A549 (cell line): ENCODE results near the gene CYP19A1. TPM values are rescaled to one million over a fixed set of nuclear protein-coding genes. Genes with fewer than 3 reads are reported as not detected.

Source experiments
- ATAC-seq, 2 experiments: fragments of 200-7000 bp in 1 of 2; fragments of >200 bp in 1 of 2; cut with Nextera tagmentation in 1 of 2; cut with Tn5 transposase in 1 of 2; 3 replicates each; pipeline versions ENCODE4 v1.8.0 to v1.9.1; 2018 to 2020; ENCODE audit warnings: mild to moderate bottlenecking in 1 of 2, moderate library complexity in 1 of 2
- CTCF ChIA-PET: fragments of 300-600 bp; sonication (Branson Sonifier 250); formaldehyde crosslinking; extraction: SDS; loops from one replicate; lab custom pipeline; 2021; ENCODE audit warnings: antibody characterized with exemption, inconsistent platforms; lab: Yijun Ruan, JAX
- POLR2A ChIA-PET: fragments of 350-600 bp; formaldehyde crosslinking; extraction: SDS; loops from one replicate; lab custom pipeline; 2021; ENCODE audit warnings: antibody characterized with exemption, inconsistent platforms; lab: Yijun Ruan, JAX
- DNase-seq, 2 experiments: peaks; one replicate each; pipeline versions ENCODE4 v3.0.0 to v3.0.0-alpha.2; 2011 to 2016; ENCODE audit warnings: low read depth in 1 of 2, low spot score in 1 of 2
- FAIRE-seq: peaks from 2 replicates; lab custom pipeline; 2011; peaks lifted over from hg19 to GRCh38; lab: Jason Lieb, UNC
- H3K27ac ChIP-seq, 2 experiments: fragments of >200 bp; sonication (Bioruptor Twin); formaldehyde crosslinking; 3 replicates each; pipeline ENCODE4 v1.5.1; 2016 to 2017
- H3K4me1 ChIP-seq: fragments of >200 bp; sonication (Bioruptor Twin); formaldehyde crosslinking; 3 replicates; pipeline ENCODE4 v1.6.1; 2016
- H3K4me2 ChIP-seq: fragments of >200 bp; sonication (Bioruptor Twin); formaldehyde crosslinking; 3 replicates; pipeline ENCODE4 v1.6.1; 2016
- H3K4me3 ChIP-seq: fragments of >200 bp; sonication (Bioruptor Twin); formaldehyde crosslinking; 3 replicates; pipeline ENCODE4 v1.5.1; 2016
- H3K9me3 ChIP-seq: fragments of >200 bp; sonication (Bioruptor Twin); formaldehyde crosslinking; 3 replicates; pipeline ENCODE4 v1.6.1; 2016
- BHLHE40 ChIP-seq: IDR thresholded peaks from 2 replicates; pipeline ENCODE4 v1.6.1; 2012; ENCODE audit warnings: low read depth, low read length, inconsistent platforms
- CBX8 ChIP-seq: fragments of 200-600 bp; sonication (generic); IDR thresholded peaks from 2 replicates; pipeline ENCODE4 v1.6.1; 2016
- CHD2 ChIP-seq: fragments of 150-350 bp; IDR thresholded peaks from 2 replicates; pipeline ENCODE4 v1.6.1; 2014; ENCODE audit warnings: low read length; ENCODE audit not compliant: partially characterized antibody
- EHMT2 ChIP-seq: fragments of 200-600 bp; sonication (generic); IDR thresholded peaks from 2 replicates; pipeline ENCODE4 v1.6.1; 2016; ENCODE audit warnings: antibody characterized with exemption, low read depth, mild to moderate bottlenecking, moderate library complexity
- EP300 ChIP-seq, 2 experiments: fragments of >200 bp; sonication (Bioruptor Twin); formaldehyde crosslinking; IDR thresholded peaks; 2 replicates in 1 of 2; 3 replicates in 1 of 2; pipeline ENCODE4 v1.6.1; 2016 to 2017
- ESRRA ChIP-seq: fragments of 150-350 bp; IDR thresholded peaks from 2 replicates; pipeline ENCODE4 v1.6.1; 2014; ENCODE audit warnings: mild to moderate bottlenecking, low read length, borderline replicate concordance
- FOXS1 ChIP-seq: fragments of 250-450 bp; sonication (Bioruptor Pico); IDR thresholded peaks from 2 replicates; pipeline ENCODE4 v1.5.0; 2020; ENCODE audit warnings: mild to moderate bottlenecking, moderate library complexity
- GATA3 ChIP-seq: IDR thresholded peaks from 2 replicates; pipeline ENCODE4 v1.6.1; 2012; ENCODE audit warnings: borderline replicate concordance
- HDAC2 ChIP-seq: fragments of 200-600 bp; sonication (generic); IDR thresholded peaks from 2 replicates; pipeline ENCODE4 v1.6.1; 2016
- HEYL ChIP-seq: fragments of 250-450 bp; sonication (Bioruptor Pico); IDR thresholded peaks from 2 replicates; pipeline ENCODE4 v1.8.0; 2021; ENCODE audit warnings: mild to moderate bottlenecking, moderate library complexity
- HOXA7 ChIP-seq: fragments of 250-450 bp; sonication (Bioruptor Pico); IDR thresholded peaks from 2 replicates; pipeline ENCODE4 v1.5.0; 2020; ENCODE audit warnings: mild to moderate bottlenecking, moderate library complexity
- HOXB13 ChIP-seq: fragments of 250-450 bp; sonication (Bioruptor Pico); IDR thresholded peaks from 2 replicates; pipeline ENCODE4 v1.5.0; 2020; ENCODE audit warnings: low read depth, mild to moderate bottlenecking, moderate library complexity
- KDM1A ChIP-seq: fragments of 200-600 bp; sonication (generic); IDR thresholded peaks from 2 replicates; pipeline ENCODE4 v1.6.1; 2016; ENCODE audit warnings: low read depth, mild to moderate bottlenecking
- NR3C1 ChIP-seq: fragments of >200 bp; sonication (Bioruptor Twin); formaldehyde crosslinking; IDR thresholded peaks from 3 replicates; pipeline ENCODE4 v1.6.1; 2017
- POLR2A ChIP-seq: IDR thresholded peaks from 2 replicates; pipeline ENCODE4 v1.6.1; 2012; ENCODE audit warnings: mild to moderate bottlenecking, low read length
- POLR2AphosphoS2 ChIP-seq: conservative IDR thresholded peaks from 2 replicates; pipeline ENCODE4 v1.6.1; 2012; ENCODE audit warnings: low read length, improper control_type of control experiment, inconsistent platforms
- RARB ChIP-seq: fragments of 250-450 bp; sonication (Bioruptor Pico); IDR thresholded peaks from 2 replicates; pipeline ENCODE4 v1.8.0; 2021; ENCODE audit warnings: mild to moderate bottlenecking, moderate library complexity
- RCOR1 ChIP-seq: fragments of 150-350 bp; IDR thresholded peaks from 2 replicates; pipeline ENCODE4 v1.6.1; 2014; ENCODE audit warnings: antibody characterized with exemption, low read length, low read depth
- RNF2 ChIP-seq: fragments of 200-600 bp; sonication (generic); IDR thresholded peaks from 2 replicates; pipeline ENCODE4 v1.6.1; 2016; ENCODE audit warnings: low read depth, mild to moderate bottlenecking, antibody characterized with exemption, moderate library complexity, borderline replicate concordance
- TFCP2L1 ChIP-seq: fragments of 250-450 bp; sonication (Bioruptor Pico); IDR thresholded peaks from 2 replicates; pipeline ENCODE4 v1.5.0; 2021; ENCODE audit warnings: mild to moderate bottlenecking
- TP53 ChIP-seq: fragments of 250-450 bp; sonication (Bioruptor Pico); IDR thresholded peaks from 2 replicates; pipeline ENCODE4 v1.5.0; 2021; ENCODE audit warnings: mild to moderate bottlenecking, moderate library complexity
- ZC3H11A ChIP-seq: fragments of 450-650 bp; IDR thresholded peaks from 2 replicates; pipeline ENCODE4 v1.6.1; 2014; ENCODE audit warnings: antibody characterized with exemption, mild to moderate bottlenecking
- ZNF302 ChIP-seq: fragments of 250-450 bp; sonication (Bioruptor Pico); IDR thresholded peaks from 2 replicates; pipeline ENCODE4 v1.9.0; 2021; ENCODE audit warnings: inconsistent platforms, mild to moderate bottlenecking, moderate library complexity
- ZSCAN20 ChIP-seq: fragments of 250-450 bp; sonication (Bioruptor Pico); IDR thresholded peaks from 2 replicates; pipeline ENCODE4 v1.8.0; 2022; ENCODE audit warnings: mild to moderate bottlenecking, moderate library complexity
- WGBS: methylation state at CpG from one replicate; pipeline ENCODE4 v1.1.6; 2017; ENCODE audit errors: missing lambda C conversion rate; 5-methylcytosine and 5-hydroxymethylcytosine counted together
- polyA plus RNA-seq, 4 experiments: library from polyadenylated mRNA; depleted of rRNA in 3 of 4; stranded (reverse); fragments of >200 nt; fragmentation: RNase III in 1 of 4; extraction: RNeasy Plus Mini Kit Qiagen cat#74134 plus additional on column Dnase treatment in 1 of 4; gene quantifications; 2 replicates in 3 of 4; 3 replicates in 1 of 4; pipeline ENCODE4 v1.2.3, GENCODE V29; 2011 to 2017
- TF ChIP-seq, protein P1 (sequence below): fragments of 200-600 bp; sonication (generic); IDR thresholded peaks from 2 replicates; pipeline ENCODE4 v1.6.1; 2016; ENCODE audit warnings: antibody characterized with exemption, mild to moderate bottlenecking, moderate library complexity
- TF ChIP-seq, protein P2 (sequence below): IDR thresholded peaks from 2 replicates; pipeline ENCODE4 v1.6.1; 2012
- TF ChIP-seq, protein P3 (sequence below): fragments of 250-450 bp; sonication (Bioruptor Pico); IDR thresholded peaks from 2 replicates; pipeline ENCODE4 v1.5.0; 2020; ENCODE audit warnings: low read depth, mild to moderate bottlenecking, moderate library complexity
- TF ChIP-seq, protein P4 (sequence below): fragments of >200 bp; sonication (Bioruptor Twin); formaldehyde crosslinking; IDR thresholded peaks from 3 replicates; pipeline ENCODE4 v1.5.1; 2016

CYP19A1 gene
- polyA plus RNA-seq, 2 of the 4 experiments (the other 2 are of a cell fraction): 0.36 TPM; not detected in 1

DNA sequence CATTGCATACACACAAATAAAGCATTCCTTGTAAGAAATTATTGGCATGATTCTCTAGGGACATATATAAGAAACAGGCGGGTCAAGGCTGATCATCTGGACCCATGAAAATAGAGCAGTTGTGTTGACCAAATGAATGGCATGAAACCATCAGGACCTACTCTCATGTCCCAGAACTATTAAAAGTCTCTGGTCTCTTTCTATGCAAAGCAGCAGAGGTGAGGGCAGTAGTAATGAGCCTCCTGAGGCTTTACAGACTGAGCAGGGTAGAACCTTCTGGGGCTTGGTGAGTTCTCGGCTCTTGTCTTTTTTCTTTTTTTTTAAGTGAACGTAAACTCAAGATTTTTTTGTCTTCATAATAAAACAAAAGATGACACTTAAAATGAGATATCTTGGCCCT, 12.3 kb upstream of the CYP19A1 start:
- CTCF ChIA-PET: interaction anchor here (0.5 to 1.5 kb wide), 7 partner anchors 20 to 300 kb away, joined by 3 to 6 read pairs (median 3); no protein-coding TSS in a partner anchor
- no peak for FAIRE-seq

GRCh38 chr15:51349156-51349844, 10.9 kb upstream of the CYP19A1 start:
- WGBS: 48% methylated on average over 4 of the region's 4 CpGs
- DNase-seq: no peak
- CTCF ChIA-PET: interaction anchor here (1.1 to 1.2 kb wide), 3 partner anchors 9 to 66 kb away, joined by 3 read pairs; no protein-coding TSS in a partner anchor
- Histone ChIP-seq H3K4me3 (no peak overlapping the region), H3K4me1 (no peaks in the 10 kb centered on the region)
- no peak for TF ChIP-seq ESRRA
- TF ChIP-seq, protein P1, sequence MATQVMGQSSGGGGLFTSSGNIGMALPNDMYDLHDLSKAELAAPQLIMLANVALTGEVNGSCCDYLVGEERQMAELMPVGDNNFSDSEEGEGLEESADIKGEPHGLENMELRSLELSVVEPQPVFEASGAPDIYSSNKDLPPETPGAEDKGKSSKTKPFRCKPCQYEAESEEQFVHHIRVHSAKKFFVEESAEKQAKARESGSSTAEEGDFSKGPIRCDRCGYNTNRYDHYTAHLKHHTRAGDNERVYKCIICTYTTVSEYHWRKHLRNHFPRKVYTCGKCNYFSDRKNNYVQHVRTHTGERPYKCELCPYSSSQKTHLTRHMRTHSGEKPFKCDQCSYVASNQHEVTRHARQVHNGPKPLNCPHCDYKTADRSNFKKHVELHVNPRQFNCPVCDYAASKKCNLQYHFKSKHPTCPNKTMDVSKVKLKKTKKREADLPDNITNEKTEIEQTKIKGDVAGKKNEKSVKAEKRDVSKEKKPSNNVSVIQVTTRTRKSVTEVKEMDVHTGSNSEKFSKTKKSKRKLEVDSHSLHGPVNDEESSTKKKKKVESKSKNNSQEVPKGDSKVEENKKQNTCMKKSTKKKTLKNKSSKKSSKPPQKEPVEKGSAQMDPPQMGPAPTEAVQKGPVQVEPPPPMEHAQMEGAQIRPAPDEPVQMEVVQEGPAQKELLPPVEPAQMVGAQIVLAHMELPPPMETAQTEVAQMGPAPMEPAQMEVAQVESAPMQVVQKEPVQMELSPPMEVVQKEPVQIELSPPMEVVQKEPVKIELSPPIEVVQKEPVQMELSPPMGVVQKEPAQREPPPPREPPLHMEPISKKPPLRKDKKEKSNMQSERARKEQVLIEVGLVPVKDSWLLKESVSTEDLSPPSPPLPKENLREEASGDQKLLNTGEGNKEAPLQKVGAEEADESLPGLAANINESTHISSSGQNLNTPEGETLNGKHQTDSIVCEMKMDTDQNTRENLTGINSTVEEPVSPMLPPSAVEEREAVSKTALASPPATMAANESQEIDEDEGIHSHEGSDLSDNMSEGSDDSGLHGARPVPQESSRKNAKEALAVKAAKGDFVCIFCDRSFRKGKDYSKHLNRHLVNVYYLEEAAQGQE: no peak
- TF ChIP-seq, all 56 proteins: peak for 0
- peak in 1 of 2 experiments; percentile 33; a peak in 2 of 6 replicates for ATAC-seq
- POLR2A ChIA-PET: no interaction called here
- no peak overlapping the region for H3K4me2 ChIP-seq
- no peak for FAIRE-seq
- no peaks in the 10 kb centered on the region for H3K9me3 ChIP-seq
- H3K27ac ChIP-seq: no peak overlapping the region

More for the DNA sequence above, 12.3 kb upstream of the CYP19A1 start:
- no peak overlapping the region for H3K4me3 ChIP-seq
- no peak for DNase-seq
- POLR2A ChIA-PET: no interaction called here
- no peak overlapping the region for H3K27ac ChIP-seq
- ATAC-seq: no peak
- H3K4me1 ChIP-seq: no peaks in the 10 kb centered on the region
- H3K4me2 ChIP-seq: no peak overlapping the region
- no peaks in the 10 kb centered on the region for H3K9me3 ChIP-seq
- no peak for TF ChIP-seq POLR2A
- TF ChIP-seq POLR2AphosphoS2: no peak
- no peak for TF ChIP-seq CBX8
- TF ChIP-seq, protein P2, sequence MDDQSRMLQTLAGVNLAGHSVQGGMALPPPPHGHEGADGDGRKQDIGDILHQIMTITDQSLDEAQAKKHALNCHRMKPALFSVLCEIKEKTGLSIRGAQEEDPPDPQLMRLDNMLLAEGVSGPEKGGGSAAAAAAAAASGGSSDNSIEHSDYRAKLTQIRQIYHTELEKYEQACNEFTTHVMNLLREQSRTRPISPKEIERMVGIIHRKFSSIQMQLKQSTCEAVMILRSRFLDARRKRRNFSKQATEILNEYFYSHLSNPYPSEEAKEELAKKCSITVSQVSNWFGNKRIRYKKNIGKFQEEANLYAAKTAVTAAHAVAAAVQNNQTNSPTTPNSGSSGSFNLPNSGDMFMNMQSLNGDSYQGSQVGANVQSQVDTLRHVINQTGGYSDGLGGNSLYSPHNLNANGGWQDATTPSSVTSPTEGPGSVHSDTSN: no peak
- TF ChIP-seq KDM1A: no peak
- no peak for TF ChIP-seq NR3C1
- TF ChIP-seq TFCP2L1 (CRISPR knock-in tag): no peak
- TF ChIP-seq HOXA7 (CRISPR knock-in tag): no peak
- no peak for TF ChIP-seq HOXB13 (CRISPR knock-in tag)
- no peak for TF ChIP-seq RARB (CRISPR knock-in tag)
- TF ChIP-seq ZSCAN20 (CRISPR knock-in tag): no peak
- no peak for TF ChIP-seq HDAC2
- TF ChIP-seq FOXS1 (CRISPR knock-in tag): no peak
- TF ChIP-seq ZNF302 (CRISPR knock-in tag): no peak
- 77% methylated on average over 3 of the region's 3 CpGs for WGBS

GRCh38 chr15:51348688-51349087, 10.3 kb upstream of the CYP19A1 start:
- FAIRE-seq: no peak

More at GRCh38 chr15:51348688-51349087, 10.3 kb upstream of the CYP19A1 start:
- no peaks in the 10 kb centered on the region for H3K4me1 ChIP-seq
- H3K4me2 ChIP-seq: no peak overlapping the region
- WGBS: 70% methylated on average over 5 of the region's 5 CpGs
- no peak for ATAC-seq
- POLR2A ChIA-PET: no interaction called here
- CTCF ChIA-PET: interaction anchor here (1.1 kb wide), 1 partner anchor 8 kb away, joined by 3 read pairs; no protein-coding TSS in a partner anchor
- DNase-seq: no peak
- no peak overlapping the region for H3K27ac ChIP-seq
- no peak overlapping the region for H3K4me3 ChIP-seq
- no peaks in the 10 kb centered on the region for H3K9me3 ChIP-seq
- TF ChIP-seq RARB (CRISPR knock-in tag): no peak
- no peak for TF ChIP-seq EHMT2
- TF ChIP-seq RNF2: no peak
- no peak for TF ChIP-seq KDM1A
- no peak for TF ChIP-seq CHD2
- TF ChIP-seq ZC3H11A: no peak
- TF ChIP-seq GATA3: no peak
- TF ChIP-seq, protein P3, sequence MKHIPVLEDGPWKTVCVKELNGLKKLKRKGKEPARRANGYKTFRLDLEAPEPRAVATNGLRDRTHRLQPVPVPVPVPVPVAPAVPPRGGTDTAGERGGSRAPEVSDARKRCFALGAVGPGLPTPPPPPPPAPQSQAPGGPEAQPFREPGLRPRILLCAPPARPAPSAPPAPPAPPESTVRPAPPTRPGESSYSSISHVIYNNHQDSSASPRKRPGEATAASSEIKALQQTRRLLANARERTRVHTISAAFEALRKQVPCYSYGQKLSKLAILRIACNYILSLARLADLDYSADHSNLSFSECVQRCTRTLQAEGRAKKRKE (CRISPR knock-in tag): no peak
- no peak for TF ChIP-seq RCOR1
- no peak for TF ChIP-seq TP53 (CRISPR knock-in tag)
- TF ChIP-seq EP300 (IDR thresholded peaks at IDR 0.05): no peak
- no peak for TF ChIP-seq HEYL (CRISPR knock-in tag)
- TF ChIP-seq, protein P4, sequence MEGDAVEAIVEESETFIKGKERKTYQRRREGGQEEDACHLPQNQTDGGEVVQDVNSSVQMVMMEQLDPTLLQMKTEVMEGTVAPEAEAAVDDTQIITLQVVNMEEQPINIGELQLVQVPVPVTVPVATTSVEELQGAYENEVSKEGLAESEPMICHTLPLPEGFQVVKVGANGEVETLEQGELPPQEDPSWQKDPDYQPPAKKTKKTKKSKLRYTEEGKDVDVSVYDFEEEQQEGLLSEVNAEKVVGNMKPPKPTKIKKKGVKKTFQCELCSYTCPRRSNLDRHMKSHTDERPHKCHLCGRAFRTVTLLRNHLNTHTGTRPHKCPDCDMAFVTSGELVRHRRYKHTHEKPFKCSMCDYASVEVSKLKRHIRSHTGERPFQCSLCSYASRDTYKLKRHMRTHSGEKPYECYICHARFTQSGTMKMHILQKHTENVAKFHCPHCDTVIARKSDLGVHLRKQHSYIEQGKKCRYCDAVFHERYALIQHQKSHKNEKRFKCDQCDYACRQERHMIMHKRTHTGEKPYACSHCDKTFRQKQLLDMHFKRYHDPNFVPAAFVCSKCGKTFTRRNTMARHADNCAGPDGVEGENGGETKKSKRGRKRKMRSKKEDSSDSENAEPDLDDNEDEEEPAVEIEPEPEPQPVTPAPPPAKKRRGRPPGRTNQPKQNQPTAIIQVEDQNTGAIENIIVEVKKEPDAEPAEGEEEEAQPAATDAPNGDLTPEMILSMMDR: no peak
- no peak for TF ChIP-seq BHLHE40
- TF ChIP-seq ZSCAN20 (CRISPR knock-in tag): no peak
